Ovary (tissue), 3 donors: ENCODE data around the gene CXCL16.

Experiments used
- CTCF ChIP-seq, 3 donors: fragments of 450-650 bp in 2 of 3; fragments of 200-600 bp in 1 of 3; IDR thresholded peaks; one replicate each; pipeline versions ENCODE4 v1.5.1 to v1.8.0; 2016 to 2022; ENCODE audit warnings: antibody characterized with exemption in 3 of 3, mild to moderate bottlenecking in 1 of 3
- EP300 ChIP-seq: sonication (generic); formaldehyde crosslinking; IDR thresholded peaks from one replicate; pipeline ENCODE4 v1.6.1; 2017; ENCODE audit warnings: antibody characterized with exemption
- POLR2A ChIP-seq: fragments of 450-650 bp; IDR thresholded peaks from one replicate; pipeline ENCODE4 v1.6.1; 2017; ENCODE audit warnings: antibody characterized with exemption, mild to moderate bottlenecking, moderate library complexity
- donor health status: DM: no; HTN: no; CAD: no.

GRCh38 chr17:4709794-4710692 lies 29.7 kb downstream of the CXCL16 start, which contains the start of gene ARRB2:
- TF ChIP-seq CTCF (IDR thresholded peaks at IDR 0.05) = peak; percentile 60 to 76 (median 74)
- TF ChIP-seq POLR2A = no peak
- no peak for TF ChIP-seq EP300
